GM23248 (cell line): ENCODE data around the gene COL12A1.

Experiments used
- EZH2 ChIP-seq: fragments of 200-600 bp; sonication (generic); IDR thresholded peaks from 2 replicates; pipeline ENCODE4 v1.6.1; 2018; ENCODE audit warnings: antibody characterized with exemption, mild to moderate bottlenecking; ENCODE audit not compliant: insufficient read depth, poor library complexity, severe bottlenecking
- EZH2phosphoT487 ChIP-seq: fragments of 200-600 bp; sonication (generic); IDR thresholded peaks from 2 replicates; pipeline ENCODE4 v1.6.1; 2018; ENCODE audit warnings: antibody characterized with exemption, moderate library complexity, mild to moderate bottlenecking, low read depth; ENCODE audit not compliant: insufficient read depth

GRCh38 chr6:75041381-75041780, 164.5 kb downstream of the COL12A1 start:
- TF ChIP-seq EZH2 (no peak), EZH2phosphoT487 (no peak)
